DOHH2 (cell line): Measurements from ENCODE around the gene SERINC3.

Source experiments
- H3F3A ChIP-seq: fragments of 200-600 bp; sonication (generic), shearing (Covaris generic); 2 replicates; pipeline ENCODE4 v1.6.0; 2016; ENCODE audit warnings: antibody characterized with exemption, mild to moderate bottlenecking; ENCODE audit not compliant: control insufficient read depth, insufficient read depth
- H3K27ac ChIP-seq: fragments of 200-600 bp; sonication (generic); 2 replicates; pipeline ENCODE4 v1.5.1; 2014; ENCODE audit warnings: low read depth, mild to moderate bottlenecking, low read length, moderate library complexity
- H3K27me3 ChIP-seq: fragments of 200-600 bp; sonication (generic); 2 replicates; pipeline ENCODE4 v1.6.1; 2014; ENCODE audit warnings: mild to moderate bottlenecking, low read length, mixed read lengths; ENCODE audit not compliant: control insufficient read depth
- H3K36me3 ChIP-seq: fragments of 200-600 bp; sonication (generic); 2 replicates; pipeline ENCODE4 v1.6.1; 2014; ENCODE audit warnings: mild to moderate bottlenecking, low read length, moderate library complexity, mixed read lengths; ENCODE audit not compliant: control insufficient read depth
- H3K4me1 ChIP-seq: fragments of 200-600 bp; sonication (generic); 2 replicates; pipeline ENCODE4 v1.6.1; 2014; ENCODE audit warnings: mild to moderate bottlenecking, low read length, mixed read lengths; ENCODE audit not compliant: control insufficient read depth
- H3K4me2 ChIP-seq: fragments of 200-600 bp; sonication (generic); 2 replicates; pipeline ENCODE4 v1.6.0; 2014; ENCODE audit warnings: mild to moderate bottlenecking, low read length, moderate library complexity
- H3K4me3 ChIP-seq: fragments of 200-600 bp; sonication (generic); 2 replicates; pipeline ENCODE4 v1.5.1; 2014; ENCODE audit warnings: mild to moderate bottlenecking, low read length, mixed read lengths
- H3K79me2 ChIP-seq: fragments of 200-600 bp; sonication (generic); 2 replicates; pipeline ENCODE4 v1.6.1; 2014; ENCODE audit warnings: mild to moderate bottlenecking, low read length, mixed read lengths; ENCODE audit not compliant: control insufficient read depth
- H3K9me2 ChIP-seq: fragments of 200-600 bp; sonication (generic); replicated peaks from 2 replicates; pipeline ENCODE4 v1.6.1; 2014; ENCODE audit warnings: mild to moderate bottlenecking, low read length, mixed read lengths; ENCODE audit not compliant: control insufficient read depth
- H3K9me3 ChIP-seq: fragments of 200-600 bp; sonication (generic); 2 replicates; pipeline ENCODE4 v1.6.1; 2014; ENCODE audit warnings: antibody characterized with exemption, low read length, mixed read lengths; ENCODE audit not compliant: control insufficient read depth, insufficient read depth
- H4K20me1 ChIP-seq: fragments of 200-600 bp; sonication (generic); 2 replicates; pipeline ENCODE4 v1.6.0; 2014; ENCODE audit warnings: low read depth, mild to moderate bottlenecking, antibody characterized with exemption, low read length, moderate library complexity; ENCODE audit not compliant: control insufficient read depth, insufficient read depth
- CTCF ChIP-seq: fragments of 200-600 bp; sonication (generic); IDR thresholded peaks from one replicate; pipeline ENCODE4 v1.5.1; 2014; ENCODE audit warnings: antibody characterized with exemption, mild to moderate bottlenecking, low read depth, low read length; ENCODE audit not compliant: poor library complexity, severe bottlenecking
- EZH2phosphoT487 ChIP-seq: fragments of 200-600 bp; sonication (generic); IDR thresholded peaks from 2 replicates; pipeline ENCODE4 v1.6.1; 2017; ENCODE audit warnings: borderline replicate concordance, mild to moderate bottlenecking, antibody characterized with exemption, low read length, moderate library complexity, mixed read lengths

SERINC3 gene

GRCh38 chr20:44528309-44528708 lies 6.4 kb upstream of the SERINC3 start:
- no peaks in the 10 kb centered on the region for H3K27me3 ChIP-seq
- H3K36me3 ChIP-seq, result no peaks in the 10 kb centered on the region
- H3K4me2 ChIP-seq, result no peak overlapping the region
- H3K9me2 ChIP-seq, result no peaks in the 10 kb centered on the region
- H3K27ac ChIP-seq, result no peak overlapping the region
- peaks cover 6% of the 10 kb centered on the region for H3K79me2 ChIP-seq
- no peak overlapping the region for H3K4me3 ChIP-seq
- peaks cover 21% of the 10 kb centered on the region for H3K4me1 ChIP-seq
- 0 out of 2 replicates have a peak, but pooled peaks cover 2% of the 10 kb centered on the region for H3F3A ChIP-seq
- H3K9me3 ChIP-seq, result no peaks in the 10 kb centered on the region
- no peaks in the 10 kb centered on the region for H4K20me1 ChIP-seq
- TF ChIP-seq EZH2phosphoT487, result no peak
- TF ChIP-seq CTCF, result no peak

GRCh38 chr20:44527716-44528199 lies 5.9 kb upstream of the SERINC3 start:
- Histone ChIP-seq H4K20me1 (no peaks in the 10 kb centered on the region), H3K4me3 (no peak overlapping the region), H3K79me2 (peaks cover 6% of the 10 kb centered on the region), H3K9me3 (no peaks in the 10 kb centered on the region), H3K36me3 (no peaks in the 10 kb centered on the region), H3K27ac (no peak overlapping the region), H3K27me3 (no peaks in the 10 kb centered on the region), H3K4me2 (no peak overlapping the region), H3K4me1 (peaks cover 21% of the 10 kb centered on the region), H3K9me2 (no peaks in the 10 kb centered on the region), H3F3A (0 out of 2 replicates have a peak, but pooled peaks cover 2% of the 10 kb centered on the region)
- TF ChIP-seq EZH2phosphoT487 (no peak), CTCF (no peak)

- Histone ChIP-seq H3K79me2 (peaks cover 7% of the 10 kb centered on the region), H3K27ac (no peak overlapping the region), H3K4me2 (no peak overlapping the region), H3K36me3 (no peaks in the 10 kb centered on the region), H3K4me3 (no peak overlapping the region), H3K9me2 (no peaks in the 10 kb centered on the region), H3K9me3 (no peaks in the 10 kb centered on the region), H4K20me1 (0 out of 2 replicates have a peak, but pooled peaks cover 3% of the 10 kb centered on the region), H3K4me1 (peaks cover 18% of the 10 kb centered on the region), H3F3A (0 out of 2 replicates have a peak, but pooled peaks cover 2% of the 10 kb centered on the region), H3K27me3 (no peaks in the 10 kb centered on the region)
- TF ChIP-seq CTCF, result no peak
- TF ChIP-seq EZH2phosphoT487, result no peak
Observed at GRCh38 chr20:44526129-44526528, 4.3 kb upstream of the SERINC3 start.
